ENCODE measurements around the gene MRPS22. TPM values are rescaled to one million over a fixed set of nuclear protein-coding genes. Genes with fewer than 3 reads are reported as not detected.

The MRPS22 gene
- total and polyA plus RNA-seq, 2 of the 13 experiments (the other 11 are each of a cell fraction or from before 2014, with no cell fraction given): 52.7 to 113 TPM

GRCh38 chr3:139343895-139344856 lies at the start of gene MRPS22 (continued):
- TF ChIP-seq ZBTB46 (CRISPR knock-in tag; IDR thresholded peaks at IDR 0.05; ENCODE audit: borderline replicate concordance) (no peak), GATAD1 (CRISPR knock-in tag; IDR thresholded peaks at IDR 0.05) (peak; percentile 89), ZNF230 (CRISPR knock-in tag; IDR thresholded peaks at IDR 0.05) (0 out of 2 replicates have a peak, but pooled peaks have one; percentile 25), ZNF772 (CRISPR knock-in tag; IDR thresholded peaks at IDR 0.05) (peak; percentile 26; the same call in 1 of the 2 replicates), ZFP36L1 (CRISPR knock-in tag; IDR thresholded peaks at IDR 0.05) (no peak), ESRRA (CRISPR knock-in tag; IDR thresholded peaks at IDR 0.05; ENCODE audit: low read depth) (peak; percentile 30; the same call in 1 of the 2 replicates), ZNF354B (CRISPR knock-in tag; IDR thresholded peaks at IDR 0.05) (0 out of 2 replicates have a peak, but pooled peaks have one; percentile 44), SIX4 (CRISPR knock-in tag; IDR thresholded peaks at IDR 0.05) (no peak)

DNA sequence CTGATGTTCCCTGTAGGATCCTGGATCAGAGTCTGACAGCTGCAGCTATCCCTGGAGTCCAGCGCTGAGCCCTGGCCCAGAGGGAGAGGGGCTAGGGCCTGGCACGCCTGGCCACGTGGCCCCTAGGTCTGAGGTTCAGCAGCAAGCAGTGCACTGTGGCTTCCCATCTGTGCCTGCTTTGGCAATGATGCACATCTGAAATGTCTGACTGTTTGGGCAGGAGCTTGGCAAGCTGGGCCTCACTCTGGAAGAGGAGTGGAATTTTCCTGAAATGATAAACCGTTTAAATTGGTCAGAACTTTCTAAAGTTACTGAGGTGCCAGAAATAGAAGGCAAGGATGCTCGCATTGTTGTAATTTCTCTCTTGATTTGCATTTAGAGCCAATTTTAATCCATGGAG lies 48.8 kb upstream of the MRPS22 start:
- WGBS (ENCODE audit: low lambda C conversion rate): 48% methylated on average over 2 of the region's 5 CpGs
- CTCF ChIA-PET (ENCODE audit: low intra/inter-chr PET ratio, low total read pairs): no interaction called here
- H3K79me2 ChIP-seq (ENCODE audit: insufficient read depth, low read length): no peaks in the 10 kb centered on the region
- DNase-seq (ENCODE audit: low spot score): no peak
- H3K9ac ChIP-seq (ENCODE audit: insufficient read depth, low read depth, low read length): no peak overlapping the region
- in situ Hi-C loops (cut with HindIII; ENCODE audit: extremely low pct_ligation_motif_present, low pct_unique_long_range_greater_than_20kb): no loop called here
- no peak overlapping the region for H3K27ac ChIP-seq (ENCODE audit: extremely low read length, insufficient read depth, low read length)
- TF ChIP-seq SMC3 (IDR thresholded peaks at IDR 0.05; ENCODE audit: low read length): no peak
- no peak for TF ChIP-seq ZNF136 (CRISPR knock-in tag; IDR thresholded peaks at IDR 0.05; ENCODE audit: low read depth)
- H3K27me3 ChIP-seq (ENCODE audit: control insufficient read depth in 1 of 2, insufficient read depth in 2 of 2, low read length in 2 of 2): peaks cover 1 to 8% of the 10 kb centered on the region in 2 experiments; a peak in 4 of 5 replicates
- H3K4me3 ChIP-seq (replicated peaks in 1 of 3; ENCODE audit: insufficient read depth in 1 of 3, low read depth in 2 of 3, low read length in 3 of 3): no peak overlapping the region
- FAIRE-seq: no peak
- H3K4me1 ChIP-seq (ENCODE audit: insufficient read depth, low read length): peaks cover 23% of the 10 kb centered on the region
- no peak overlapping the region for H3K4me2 ChIP-seq (ENCODE audit: low read depth, low read length)
- no peak overlapping the region for H2AFZ ChIP-seq (ENCODE audit: low read length)
- POLR2A ChIA-PET: no interaction called here
- ATAC-seq: no peak
- intact Hi-C loops (cut with micrococcal nuclease; ENCODE audit: unreplicated experiment): no loop called here
- no peaks in the 10 kb centered on the region for H3K36me3 ChIP-seq (replicated peaks in 1 of 2; ENCODE audit: control insufficient read depth in 1 of 2, insufficient read depth in 2 of 2, low read length in 2 of 2)
- no peaks in the 10 kb centered on the region for H3K9me3 ChIP-seq (ENCODE audit: low read length)
- BruUV-seq (replicated peaks): no TSS peak
- no peaks in the 10 kb centered on the region for H4K20me1 ChIP-seq (ENCODE audit: insufficient read depth, low read length)

All from HepG2 (cell line).